Chondrocyte (in vitro differentiated cells): ENCODE results near the gene SIRT5. TPM values are rescaled to one million over a fixed set of nuclear protein-coding genes. Genes with fewer than 3 reads are reported as not detected.

Experiments used
- DNase-seq: peaks from one replicate; pipeline ENCODE4 v3.0.0; 2021; ENCODE audit warnings: mixed read lengths, low spot score
- H3K27ac Mint-ChIP-seq: one replicate; pipeline ENCODE4 v1.8.0; 2021; ENCODE audit warnings: mild to moderate bottlenecking, moderate library complexity, mixed read lengths; ENCODE audit not compliant: unreplicated experiment
- H3K27me3 Mint-ChIP-seq: 2 replicates; pipeline ENCODE4 v1.8.0; 2021; ENCODE audit warnings: low read depth, mixed read lengths
- H3K36me3 Mint-ChIP-seq: 2 replicates; pipeline ENCODE4 v1.8.0; 2021; ENCODE audit warnings: low read depth, mixed read lengths
- H3K4me1 Mint-ChIP-seq: 2 replicates; pipeline ENCODE4 v1.8.0; 2021; ENCODE audit warnings: low read depth, mild to moderate bottlenecking, mixed read lengths
- H3K4me3 Mint-ChIP-seq: one replicate; pipeline ENCODE4 v1.8.0; 2021; ENCODE audit warnings: mild to moderate bottlenecking, moderate library complexity, mixed read lengths; ENCODE audit not compliant: unreplicated experiment
- H3K9me3 Mint-ChIP-seq: 2 replicates; pipeline ENCODE4 v1.8.0; 2021; ENCODE audit warnings: low read depth, mixed read lengths
- total RNA-seq: library from RNA; stranded (reverse); gene quantifications from 3 replicates; pipeline ENCODE4 v1.2.1, GENCODE V29; 2021
- TF ChIP-seq, protein P1 (sequence below): fragments of 200-600 bp; sonication (generic); IDR thresholded peaks from 2 replicates; pipeline ENCODE4 v1.5.0; 2021; ENCODE audit warnings: antibody characterized with exemption, mild to moderate bottlenecking, moderate library complexity

SIRT5 gene
- total RNA-seq, 1 donor from 2014 or later: 8.0 TPM

GRCh38 chr6:13535306-13535705, 39.1 kb upstream of the SIRT5 start:
- no peaks in the 10 kb centered on the region for H3K4me1 Mint-ChIP-seq
- no peak overlapping the region for H3K27ac Mint-ChIP-seq
- no peaks in the 10 kb centered on the region for H3K9me3 Mint-ChIP-seq
- TF ChIP-seq, protein P1, sequence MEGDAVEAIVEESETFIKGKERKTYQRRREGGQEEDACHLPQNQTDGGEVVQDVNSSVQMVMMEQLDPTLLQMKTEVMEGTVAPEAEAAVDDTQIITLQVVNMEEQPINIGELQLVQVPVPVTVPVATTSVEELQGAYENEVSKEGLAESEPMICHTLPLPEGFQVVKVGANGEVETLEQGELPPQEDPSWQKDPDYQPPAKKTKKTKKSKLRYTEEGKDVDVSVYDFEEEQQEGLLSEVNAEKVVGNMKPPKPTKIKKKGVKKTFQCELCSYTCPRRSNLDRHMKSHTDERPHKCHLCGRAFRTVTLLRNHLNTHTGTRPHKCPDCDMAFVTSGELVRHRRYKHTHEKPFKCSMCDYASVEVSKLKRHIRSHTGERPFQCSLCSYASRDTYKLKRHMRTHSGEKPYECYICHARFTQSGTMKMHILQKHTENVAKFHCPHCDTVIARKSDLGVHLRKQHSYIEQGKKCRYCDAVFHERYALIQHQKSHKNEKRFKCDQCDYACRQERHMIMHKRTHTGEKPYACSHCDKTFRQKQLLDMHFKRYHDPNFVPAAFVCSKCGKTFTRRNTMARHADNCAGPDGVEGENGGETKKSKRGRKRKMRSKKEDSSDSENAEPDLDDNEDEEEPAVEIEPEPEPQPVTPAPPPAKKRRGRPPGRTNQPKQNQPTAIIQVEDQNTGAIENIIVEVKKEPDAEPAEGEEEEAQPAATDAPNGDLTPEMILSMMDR: no peak
- DNase-seq: no peak
- peaks cover 3% of the 10 kb centered on the region for H3K27me3 Mint-ChIP-seq
- no peaks in the 10 kb centered on the region for H3K36me3 Mint-ChIP-seq
- H3K4me3 Mint-ChIP-seq: no peak overlapping the region

GRCh38 chr6:13536796-13537526, 37.4 kb upstream of the SIRT5 start:
- H3K4me3 Mint-ChIP-seq: no peak overlapping the region
- no peaks in the 10 kb centered on the region for H3K36me3 Mint-ChIP-seq

DNA sequence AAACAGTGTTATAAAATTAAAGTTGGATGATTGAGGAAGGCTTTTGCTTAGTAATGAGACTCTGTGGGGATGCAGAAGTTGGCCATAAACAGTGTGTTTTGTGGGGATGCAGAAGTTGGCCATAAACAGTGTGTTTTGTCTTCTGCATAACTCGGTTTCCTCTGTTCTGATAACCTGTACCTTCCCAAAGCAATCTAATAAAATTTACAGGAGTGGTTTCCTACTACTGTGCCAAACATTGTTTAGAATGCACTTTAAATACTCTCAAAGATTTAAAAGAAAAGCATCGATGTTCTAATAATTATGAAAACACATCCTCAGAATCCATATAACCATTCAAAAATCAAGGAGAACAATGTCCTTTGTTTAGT, 36.9 kb upstream of the SIRT5 start:
- Mint-ChIP-seq H3K4me1 (no peaks in the 10 kb centered on the region), H3K36me3 (no peaks in the 10 kb centered on the region), H3K27me3 (peaks cover 3% of the 10 kb centered on the region), H3K4me3 (no peak overlapping the region), H3K9me3 (no peaks in the 10 kb centered on the region), H3K27ac (no peak overlapping the region)
- TF ChIP-seq, protein P1: no peak
- no peak for DNase-seq

More at GRCh38 chr6:13536796-13537526, 37.4 kb upstream of the SIRT5 start:
- H3K9me3 Mint-ChIP-seq: no peaks in the 10 kb centered on the region
- TF ChIP-seq, protein P1: no peak
- no peak overlapping the region for H3K27ac Mint-ChIP-seq
- no peaks in the 10 kb centered on the region for H3K4me1 Mint-ChIP-seq
- H3K27me3 Mint-ChIP-seq: peaks cover 3% of the 10 kb centered on the region
- DNase-seq: no peak

GRCh38 chr6:13538084-13538483, 36.3 kb upstream of the SIRT5 start:
- Mint-ChIP-seq H3K4me1 (no peaks in the 10 kb centered on the region), H3K27ac (no peak overlapping the region), H3K36me3 (no peaks in the 10 kb centered on the region), H3K9me3 (no peaks in the 10 kb centered on the region), H3K27me3 (peaks cover 3% of the 10 kb centered on the region), H3K4me3 (no peak overlapping the region)
- TF ChIP-seq, protein P1: peak; percentile 79
- DNase-seq: no peak

GRCh38 chr6:13538600-13538999, 35.8 kb upstream of the SIRT5 start:
- Mint-ChIP-seq H3K4me3 (no peak overlapping the region), H3K36me3 (no peaks in the 10 kb centered on the region), H3K27ac (no peak overlapping the region), H3K4me1 (no peaks in the 10 kb centered on the region), H3K27me3 (peaks cover 3% of the 10 kb centered on the region), H3K9me3 (no peaks in the 10 kb centered on the region)
- no peak for DNase-seq
- TF ChIP-seq, protein P1: no peak
